ENCODE results near the gene EPG5.

Gene EPG5

GRCh38 chr18:45805551-45805950, 161.6 kb downstream of the EPG5 start:
- DNase-seq, result peak in 2 of 4 experiments; percentile 66 to 70

GRCh38 chr18:45802814-45803492, 164.2 kb downstream of the EPG5 start:
- DNase-seq, result peak; percentile 71 to 91 (median 83)

DNA sequence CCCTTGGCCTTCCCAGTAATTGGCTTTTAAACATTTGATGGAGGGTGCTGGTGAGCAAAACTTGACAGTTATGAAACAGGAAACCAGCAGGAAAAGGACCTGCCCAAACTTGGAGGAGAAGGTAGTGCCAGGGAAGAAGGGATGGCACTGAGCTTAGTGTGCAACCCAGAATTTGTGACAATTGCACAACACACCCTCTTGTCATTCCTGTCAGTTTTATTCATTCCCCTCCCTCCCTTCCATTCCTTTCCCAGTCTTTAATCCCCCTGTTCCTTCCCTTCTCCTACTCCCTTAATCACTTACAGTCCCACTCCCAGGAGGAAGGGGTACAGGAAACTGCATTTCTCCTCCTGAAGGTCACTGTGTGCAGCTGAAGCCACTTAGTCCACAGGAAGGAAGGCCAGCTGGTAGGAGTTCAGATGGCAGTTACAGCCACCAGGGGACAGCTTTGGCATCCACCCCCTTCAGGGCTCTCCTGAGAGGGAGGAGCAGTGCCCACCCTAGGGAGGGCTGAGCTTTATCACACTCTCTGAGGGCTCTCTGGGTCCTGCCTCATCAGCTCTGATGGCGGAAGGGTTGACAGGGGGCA, 165.6 kb downstream of the EPG5 start:
- peak in 2 of 4 experiments; percentile 39 to 45 for DNase-seq
